ENCODE measurements around the gene UHRF2. TPM values are rescaled to one million over a fixed set of nuclear protein-coding genes. Genes with fewer than 3 reads are reported as not detected.

Gene UHRF2
- total RNA-seq, 1 donor from 2014 or later, result 45.2 TPM

DNA sequence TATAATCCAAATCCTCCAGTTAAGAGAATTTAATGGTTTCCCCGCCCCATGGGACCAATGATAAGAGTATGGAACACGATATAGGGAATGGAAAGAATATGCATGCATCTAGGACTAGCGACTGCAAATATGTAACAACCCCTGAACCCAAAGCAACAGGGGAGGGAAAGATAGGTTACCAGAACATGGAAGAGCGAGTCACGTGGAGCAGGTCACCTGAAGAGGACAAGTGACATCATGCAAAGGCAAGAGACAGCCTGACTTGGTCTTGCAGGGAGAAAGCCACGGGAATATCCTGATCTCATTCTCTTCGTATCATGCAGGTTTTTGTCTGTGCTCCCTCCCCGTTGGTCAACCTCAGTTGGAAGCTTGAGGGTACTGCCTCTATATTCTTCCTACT, 4.7 kb upstream of the UHRF2 start:
- H3K27ac Mint-ChIP-seq (ENCODE audit: unreplicated experiment), result no peak overlapping the region
- no peaks in the 10 kb centered on the region for H3K4me1 Mint-ChIP-seq (ENCODE audit: low read depth)
- peaks cover 3% of the 10 kb centered on the region for H3K27me3 Mint-ChIP-seq (ENCODE audit: low read depth)
- H3K36me3 Mint-ChIP-seq (ENCODE audit: low read depth), result no peaks in the 10 kb centered on the region
- TF ChIP-seq, protein P1, sequence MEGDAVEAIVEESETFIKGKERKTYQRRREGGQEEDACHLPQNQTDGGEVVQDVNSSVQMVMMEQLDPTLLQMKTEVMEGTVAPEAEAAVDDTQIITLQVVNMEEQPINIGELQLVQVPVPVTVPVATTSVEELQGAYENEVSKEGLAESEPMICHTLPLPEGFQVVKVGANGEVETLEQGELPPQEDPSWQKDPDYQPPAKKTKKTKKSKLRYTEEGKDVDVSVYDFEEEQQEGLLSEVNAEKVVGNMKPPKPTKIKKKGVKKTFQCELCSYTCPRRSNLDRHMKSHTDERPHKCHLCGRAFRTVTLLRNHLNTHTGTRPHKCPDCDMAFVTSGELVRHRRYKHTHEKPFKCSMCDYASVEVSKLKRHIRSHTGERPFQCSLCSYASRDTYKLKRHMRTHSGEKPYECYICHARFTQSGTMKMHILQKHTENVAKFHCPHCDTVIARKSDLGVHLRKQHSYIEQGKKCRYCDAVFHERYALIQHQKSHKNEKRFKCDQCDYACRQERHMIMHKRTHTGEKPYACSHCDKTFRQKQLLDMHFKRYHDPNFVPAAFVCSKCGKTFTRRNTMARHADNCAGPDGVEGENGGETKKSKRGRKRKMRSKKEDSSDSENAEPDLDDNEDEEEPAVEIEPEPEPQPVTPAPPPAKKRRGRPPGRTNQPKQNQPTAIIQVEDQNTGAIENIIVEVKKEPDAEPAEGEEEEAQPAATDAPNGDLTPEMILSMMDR (IDR thresholded peaks at IDR 0.05), result no peak
- H3K4me3 Mint-ChIP-seq (ENCODE audit: unreplicated experiment), result no peak overlapping the region
- no peak for DNase-seq (ENCODE audit: low spot score)
- no peaks in the 10 kb centered on the region for H3K9me3 Mint-ChIP-seq (ENCODE audit: low read depth)

DNA sequence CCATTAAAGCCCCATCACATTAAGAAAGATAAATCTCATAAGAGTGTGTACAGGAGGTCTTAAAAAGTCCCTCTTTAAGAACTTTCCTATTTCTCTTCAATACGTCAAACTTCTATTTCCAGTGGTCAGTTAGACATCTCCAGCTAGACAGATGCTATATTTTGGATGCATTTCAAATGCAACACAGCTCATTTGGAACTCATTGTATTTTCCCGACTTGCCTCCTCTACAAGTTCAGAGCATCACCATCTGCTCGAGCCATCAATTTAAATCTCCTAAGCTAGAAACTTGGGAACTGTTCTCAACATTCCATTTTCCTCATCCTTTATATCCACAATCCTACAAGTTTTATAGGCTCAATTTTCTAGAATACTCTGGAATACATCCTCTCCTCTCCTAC, 3.2 kb upstream of the UHRF2 start:
- Mint-ChIP-seq H3K4me1 (ENCODE audit: low read depth) (peaks cover 5% of the 10 kb centered on the region), H3K27me3 (ENCODE audit: low read depth) (peaks cover 3% of the 10 kb centered on the region), H3K27ac (ENCODE audit: unreplicated experiment) (no peak overlapping the region), H3K4me3 (ENCODE audit: unreplicated experiment) (no peak overlapping the region), H3K9me3 (ENCODE audit: low read depth) (no peaks in the 10 kb centered on the region), H3K36me3 (ENCODE audit: low read depth) (no peaks in the 10 kb centered on the region)
- no peak for DNase-seq (ENCODE audit: low spot score)
- TF ChIP-seq, protein P1 (IDR thresholded peaks at IDR 0.05), result no peak

DNA sequence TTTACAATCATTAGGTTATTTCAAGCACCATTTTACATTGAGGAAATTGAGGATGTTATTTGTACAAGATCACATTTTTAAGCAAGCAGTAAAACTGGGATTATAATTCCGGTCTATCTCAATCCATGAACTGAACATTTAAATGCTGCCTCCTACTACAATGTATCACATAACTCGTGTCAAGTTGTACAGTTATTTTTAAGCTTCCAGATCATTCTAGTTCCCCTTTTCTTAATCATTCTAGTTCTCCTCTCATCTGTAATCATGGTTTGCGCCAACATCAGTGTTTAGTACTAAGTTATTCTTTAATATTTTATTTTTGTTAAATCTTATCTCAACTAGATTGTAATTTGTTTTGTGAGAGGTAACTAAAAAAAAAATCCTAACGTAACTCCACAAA, 2.4 kb upstream of the UHRF2 start:
- H3K4me3 Mint-ChIP-seq (ENCODE audit: unreplicated experiment), result no peak overlapping the region
- no peaks in the 10 kb centered on the region for H3K36me3 Mint-ChIP-seq (ENCODE audit: low read depth)
- H3K27ac Mint-ChIP-seq (ENCODE audit: unreplicated experiment), result no peak overlapping the region
- TF ChIP-seq, protein P1 (IDR thresholded peaks at IDR 0.05), result no peak
- no peak for DNase-seq (ENCODE audit: low spot score)
- H3K9me3 Mint-ChIP-seq (ENCODE audit: low read depth), result no peaks in the 10 kb centered on the region
- peaks cover 14% of the 10 kb centered on the region for H3K4me1 Mint-ChIP-seq (ENCODE audit: low read depth)
- H3K27me3 Mint-ChIP-seq (ENCODE audit: low read depth), result peaks cover 3% of the 10 kb centered on the region

DNA sequence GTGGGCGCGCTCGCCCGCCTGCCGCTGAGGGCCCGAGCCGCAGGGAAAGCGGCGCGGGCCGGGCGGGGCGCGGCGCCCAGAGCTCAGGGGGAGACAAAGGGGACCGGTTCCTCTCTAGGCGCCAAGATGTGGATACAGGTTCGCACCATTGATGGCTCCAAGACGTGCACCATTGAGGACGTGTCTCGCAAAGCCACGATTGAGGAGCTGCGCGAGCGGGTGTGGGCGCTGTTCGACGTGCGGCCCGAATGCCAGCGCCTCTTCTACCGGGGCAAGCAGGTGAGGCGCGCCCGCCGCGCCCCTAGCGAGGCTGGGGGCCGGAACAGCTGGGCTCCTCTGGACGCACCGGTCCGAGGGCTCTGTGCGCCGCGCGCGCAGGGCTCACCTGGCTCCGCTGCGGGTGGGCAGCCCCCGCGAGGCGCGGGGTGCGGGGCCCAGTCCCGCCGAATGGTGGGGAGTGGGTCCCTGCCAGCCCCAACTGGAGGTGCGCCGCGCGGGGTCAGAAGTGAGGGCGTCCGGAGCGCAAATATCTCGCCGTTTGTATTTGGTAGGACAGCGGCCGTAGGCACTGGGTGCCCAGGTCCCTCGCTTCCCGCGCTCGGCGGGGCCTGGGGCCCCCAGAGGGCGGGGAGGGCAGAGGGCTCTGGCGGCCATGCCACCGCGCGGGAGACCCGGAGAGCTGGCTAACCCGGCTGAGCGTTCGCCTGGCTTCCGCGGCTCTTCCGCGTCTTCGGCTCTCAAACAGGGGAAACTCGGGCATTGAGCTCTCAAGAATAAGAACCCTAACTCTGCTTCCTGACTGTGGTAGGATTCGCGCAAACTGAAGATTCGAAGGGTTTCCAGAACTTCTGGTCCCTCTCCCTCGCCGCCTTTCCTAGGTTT, 607 bp downstream of the UHRF2 start:
- TF ChIP-seq, protein P1 (IDR thresholded peaks at IDR 0.05), result no peak

GRCh38 chr9:6414247-6414641, 1.2 kb downstream of the UHRF2 start:
- H3K36me3 Mint-ChIP-seq (ENCODE audit: low read depth), result peaks cover 2% of the 10 kb centered on the region
- H3K27ac Mint-ChIP-seq (ENCODE audit: unreplicated experiment), result peak overlapping the region; percentile 94
- H3K9me3 Mint-ChIP-seq (ENCODE audit: low read depth), result no peaks in the 10 kb centered on the region
- TF ChIP-seq, protein P1 (IDR thresholded peaks at IDR 0.05), result no peak
- peaks cover 44% of the 10 kb centered on the region for H3K4me1 Mint-ChIP-seq (ENCODE audit: low read depth)
- H3K27me3 Mint-ChIP-seq (ENCODE audit: low read depth), result no peaks in the 10 kb centered on the region
- peak overlapping the region; percentile 88 for H3K4me3 Mint-ChIP-seq (ENCODE audit: unreplicated experiment)
- no peak for DNase-seq (ENCODE audit: low spot score)

More for the DNA sequence above, 607 bp downstream of the UHRF2 start:
- Mint-ChIP-seq H3K4me3 (ENCODE audit: unreplicated experiment) (peak overlapping the region; percentile 88), H3K9me3 (ENCODE audit: low read depth) (no peaks in the 10 kb centered on the region), H3K36me3 (ENCODE audit: low read depth) (peaks cover 2% of the 10 kb centered on the region), H3K4me1 (ENCODE audit: low read depth) (peaks cover 37% of the 10 kb centered on the region), H3K27me3 (ENCODE audit: low read depth) (no peaks in the 10 kb centered on the region), H3K27ac (ENCODE audit: unreplicated experiment) (peak overlapping the region; percentile 94)
- DNase-seq (ENCODE audit: low spot score), result no peak
